IgD-negative memory B cell (primary cell): Measurements from ENCODE around the gene GARIN5A. TPM values are rescaled to one million over a fixed set of nuclear protein-coding genes. Genes with fewer than 3 reads are reported as not detected.

Experiments used
- H3K27ac Mint-ChIP-seq, 3 donors: one replicate each; pipeline ENCODE4 v1.8.0; 2020 to 2022; ENCODE audit warnings: mild to moderate bottlenecking in 3 of 3, mixed read lengths in 3 of 3, moderate library complexity in 1 of 3
- H3K27me3 Mint-ChIP-seq: one replicate; pipeline ENCODE4 v1.8.0; 2021; ENCODE audit warnings: mixed read lengths
- H3K36me3 Mint-ChIP-seq: one replicate; pipeline ENCODE4 v1.8.0; 2020; ENCODE audit warnings: mild to moderate bottlenecking, mixed read lengths
- H3K4me1 Mint-ChIP-seq, 3 donors: one replicate each; pipeline ENCODE4 v1.8.0; 2020 to 2022; ENCODE audit warnings: mixed read lengths in 3 of 3, mild to moderate bottlenecking in 1 of 3
- H3K4me3 Mint-ChIP-seq, 4 donors: one replicate each; pipeline ENCODE4 v1.8.0; 2020 to 2022; ENCODE audit warnings: mild to moderate bottlenecking in 4 of 4, mixed read lengths in 4 of 4, moderate library complexity in 3 of 4
- H3K9me3 Mint-ChIP-seq, 3 donors: one replicate each; pipeline ENCODE4 v1.8.0; 2020 to 2021; ENCODE audit warnings: mixed read lengths in 3 of 3, mild to moderate bottlenecking in 1 of 3
- polyA plus RNA-seq: library from polyadenylated mRNA; unstranded; fragments of 300-500 nt; fragmentation: Illumina TruSeq; gene quantifications from one replicate; pipeline ENCODE4 v1.2.3, GENCODE V29; 2021

GARIN5A gene
- 0.53 TPM for polyA plus RNA-seq

GRCh38 chr19:50476224-50476906 is at the start of gene GARIN5A, which contains the start of gene EMC10:
Gene GARIN5A, minus strand, starts transcription at chr19:50476848. Its CDS starts 460 bp downstream, at chr19:50476388.
Gene EMC10, plus strand, starts transcription at chr19:50476507. Its CDS starts 38 bp downstream, at chr19:50476545.
- H3K27ac Mint-ChIP-seq, result peak within 1 kb of the TSS; percentile 96 to 98 (median 98)
- H3K36me3 Mint-ChIP-seq, result peaks cover 2% of the 10 kb centered on the region
- H3K4me3 Mint-ChIP-seq, result peak within 1 kb of the TSS; percentile 94 to 100 (median 98)
- no peaks in the 10 kb centered on the region for H3K9me3 Mint-ChIP-seq
- H3K27me3 Mint-ChIP-seq, result no peaks in the 10 kb centered on the region
- H3K4me1 Mint-ChIP-seq, result peaks cover 8 to 14% (median 11%) of the 10 kb centered on the region in 3 donors

DNA sequence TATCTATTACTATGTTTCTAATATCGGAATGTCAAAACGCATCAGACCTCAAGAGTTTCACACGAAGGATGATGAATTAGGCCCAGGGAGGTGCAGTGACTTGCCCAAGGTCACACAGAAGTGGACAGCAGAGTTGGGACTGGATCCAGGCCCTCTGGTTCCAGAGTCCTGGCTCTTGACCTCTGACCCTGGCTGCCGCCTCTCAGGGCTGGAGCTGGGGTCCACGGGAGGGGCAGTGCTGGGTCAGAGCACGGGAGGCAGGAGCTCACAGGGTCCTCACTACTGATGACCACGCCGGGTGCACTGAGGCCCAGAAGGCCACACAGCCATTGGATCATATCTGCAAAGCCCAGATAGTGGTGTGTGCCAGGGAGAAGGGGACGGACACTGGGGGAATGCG is 46.2 kb upstream of the GARIN5A start:
- Mint-ChIP-seq H3K9me3 (no peaks in the 10 kb centered on the region), H3K4me3 (no peak overlapping the region), H3K4me1 (no peaks in the 10 kb centered on the region), H3K27me3 (peaks cover 2% of the 10 kb centered on the region), H3K27ac (no peak overlapping the region), H3K36me3 (no peaks in the 10 kb centered on the region)

DNA sequence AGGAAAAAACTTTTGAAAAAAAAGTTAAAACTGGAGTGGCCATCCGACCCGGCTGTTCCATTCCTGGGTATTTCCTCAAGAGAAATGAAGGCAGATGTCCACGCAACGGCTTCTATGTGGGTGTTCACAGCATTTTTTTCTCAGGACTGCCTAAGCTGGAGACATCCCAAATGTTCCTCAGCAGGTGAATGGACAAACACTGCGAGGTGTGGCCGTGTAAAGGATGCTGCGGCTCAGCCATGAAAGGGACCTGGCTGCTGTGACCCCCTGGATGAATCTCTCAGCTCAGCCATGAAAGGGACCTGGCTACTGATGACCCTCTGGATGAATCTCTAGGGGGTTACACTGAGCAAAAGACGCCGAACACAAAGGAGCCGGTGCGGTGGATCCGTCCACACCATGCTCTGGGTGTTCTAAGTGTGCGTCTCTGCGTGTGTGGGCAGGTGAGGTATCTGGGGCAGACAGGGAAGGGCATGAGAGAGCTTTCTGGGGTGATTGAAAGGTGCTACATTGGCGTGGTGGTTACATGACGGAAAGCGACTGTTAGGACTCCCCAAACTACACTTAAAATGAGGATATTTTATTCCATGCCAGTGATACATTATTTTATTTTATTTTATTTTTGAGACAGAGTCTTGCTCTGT is 44.3 kb upstream of the GARIN5A start:
- Mint-ChIP-seq H3K36me3 (no peaks in the 10 kb centered on the region), H3K4me1 (no peaks in the 10 kb centered on the region), H3K27ac (no peak overlapping the region), H3K27me3 (peaks cover 2% of the 10 kb centered on the region), H3K9me3 (no peaks in the 10 kb centered on the region), H3K4me3 (no peak overlapping the region)

GRCh38 chr19:50519006-50519575 is 42.4 kb upstream of the GARIN5A start:
- no peak overlapping the region for H3K27ac Mint-ChIP-seq
- H3K4me3 Mint-ChIP-seq, result no peak overlapping the region
- no peaks in the 10 kb centered on the region for H3K4me1 Mint-ChIP-seq
- H3K9me3 Mint-ChIP-seq, result no peaks in the 10 kb centered on the region
- no peaks in the 10 kb centered on the region for H3K36me3 Mint-ChIP-seq
- H3K27me3 Mint-ChIP-seq, result peaks cover 9% of the 10 kb centered on the region

GRCh38 chr19:50518091-50519005 is 41.7 kb upstream of the GARIN5A start:
- H3K4me1 Mint-ChIP-seq, result no peaks in the 10 kb centered on the region
- H3K4me3 Mint-ChIP-seq, result peak overlapping the region in 1 of 4 donors; percentile 45

GRCh38 chr19:50517704-50518075 is 41.0 kb upstream of the GARIN5A start:
- H3K9me3 Mint-ChIP-seq, result no peaks in the 10 kb centered on the region

More at GRCh38 chr19:50518091-50519005, 41.7 kb upstream of the GARIN5A start:
- Mint-ChIP-seq H3K9me3 (no peaks in the 10 kb centered on the region), H3K27ac (no peak overlapping the region), H3K36me3 (no peaks in the 10 kb centered on the region), H3K27me3 (peaks cover 9% of the 10 kb centered on the region)

DNA sequence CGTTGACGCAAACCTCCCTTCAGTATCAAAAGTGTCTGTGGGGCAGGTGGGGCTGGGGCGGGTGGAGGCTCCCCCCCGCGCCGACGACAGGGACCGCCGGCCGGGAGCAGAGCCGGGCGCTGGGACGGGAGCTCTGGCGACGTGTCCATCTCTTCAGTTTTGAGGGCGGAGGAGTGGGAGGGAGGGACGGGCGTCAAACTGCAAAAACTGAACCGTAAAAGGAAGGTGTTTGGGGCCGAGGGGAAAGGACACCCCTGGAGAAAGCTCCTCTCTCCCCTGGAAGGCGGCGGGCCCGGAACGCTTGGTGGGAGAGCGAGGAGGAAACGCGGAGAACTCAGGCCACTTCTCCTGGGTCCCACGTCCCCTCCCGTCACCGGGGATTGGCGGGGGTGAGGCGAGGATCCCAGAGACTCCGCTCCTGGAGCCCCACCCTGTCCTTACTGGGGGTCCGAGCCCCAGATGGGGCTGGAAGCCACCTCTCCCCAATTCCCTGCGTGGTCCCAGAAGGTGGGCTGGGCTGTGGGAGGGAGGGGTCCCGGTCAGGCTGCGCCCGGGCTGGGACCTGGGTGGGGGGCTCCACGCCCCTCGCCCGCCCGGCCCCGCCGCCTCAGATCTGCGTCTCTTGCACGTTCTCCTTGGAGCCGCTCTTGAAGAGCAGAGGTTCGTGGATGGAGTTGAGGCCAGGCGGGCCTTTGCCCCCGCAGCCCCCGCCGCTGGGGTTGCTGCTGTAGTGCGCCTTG is 40.5 kb upstream of the GARIN5A start:
- Mint-ChIP-seq H3K36me3 (no peaks in the 10 kb centered on the region), H3K27ac (no peak overlapping the region), H3K27me3 (peaks cover 7% of the 10 kb centered on the region), H3K4me3 (no peak overlapping the region), H3K9me3 (no peaks in the 10 kb centered on the region), H3K4me1 (no peaks in the 10 kb centered on the region)

More at GRCh38 chr19:50517704-50518075, 41.0 kb upstream of the GARIN5A start:
- H3K27me3 Mint-ChIP-seq, result peaks cover 7% of the 10 kb centered on the region
- H3K4me1 Mint-ChIP-seq, result no peaks in the 10 kb centered on the region
- H3K36me3 Mint-ChIP-seq, result no peaks in the 10 kb centered on the region
- no peak overlapping the region for H3K27ac Mint-ChIP-seq
- no peak overlapping the region for H3K4me3 Mint-ChIP-seq

- H3K4me3 Mint-ChIP-seq, result no peak overlapping the region
- no peaks in the 10 kb centered on the region for H3K9me3 Mint-ChIP-seq
- H3K4me1 Mint-ChIP-seq, result peaks cover 0 to 4% (median 2%) of the 10 kb centered on the region in 3 donors
- H3K27ac Mint-ChIP-seq, result no peak overlapping the region
- H3K27me3 Mint-ChIP-seq, result peaks cover 7% of the 10 kb centered on the region
- H3K36me3 Mint-ChIP-seq, result no peaks in the 10 kb centered on the region
Measured at GRCh38 chr19:50516456-50516855, 39.8 kb upstream of the GARIN5A start.

DNA sequence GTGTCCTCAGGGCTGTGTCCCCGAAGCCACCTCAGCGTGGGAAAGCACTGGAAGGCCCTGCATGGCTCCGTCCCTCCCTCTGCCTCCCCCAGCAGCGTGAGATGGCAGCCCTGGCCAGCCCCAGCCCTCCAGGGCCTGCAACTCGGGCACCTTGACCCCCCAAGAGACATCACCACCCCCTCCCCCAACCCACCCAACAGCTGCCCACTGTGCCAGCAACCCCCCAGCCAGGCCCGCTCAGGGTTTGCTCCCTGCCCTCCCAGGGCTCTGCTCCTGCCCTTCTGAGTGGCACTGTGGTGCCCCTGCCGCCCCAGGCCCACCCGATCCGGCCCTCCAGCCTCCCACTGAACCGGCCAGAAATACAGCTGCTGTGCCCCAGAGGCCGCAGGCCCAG is 38.5 kb upstream of the GARIN5A start:
- H3K36me3 Mint-ChIP-seq, result no peaks in the 10 kb centered on the region
- H3K4me3 Mint-ChIP-seq, result no peak overlapping the region
- peaks cover 4 to 13% (median 7%) of the 10 kb centered on the region in 3 donors for H3K4me1 Mint-ChIP-seq
- peaks cover 7% of the 10 kb centered on the region for H3K27me3 Mint-ChIP-seq
- no peak overlapping the region for H3K27ac Mint-ChIP-seq
- H3K9me3 Mint-ChIP-seq, result no peaks in the 10 kb centered on the region

GRCh38 chr19:50514346-50515167 is 37.9 kb upstream of the GARIN5A start:
- Mint-ChIP-seq H3K4me1 (peaks cover 4 to 13% (median 7%) of the 10 kb centered on the region in 3 donors), H3K27me3 (peaks cover 7% of the 10 kb centered on the region), H3K9me3 (no peaks in the 10 kb centered on the region), H3K27ac (peak overlapping the region in 1 of 3 donors; percentile 92), H3K4me3 (no peak overlapping the region), H3K36me3 (no peaks in the 10 kb centered on the region)

DNA sequence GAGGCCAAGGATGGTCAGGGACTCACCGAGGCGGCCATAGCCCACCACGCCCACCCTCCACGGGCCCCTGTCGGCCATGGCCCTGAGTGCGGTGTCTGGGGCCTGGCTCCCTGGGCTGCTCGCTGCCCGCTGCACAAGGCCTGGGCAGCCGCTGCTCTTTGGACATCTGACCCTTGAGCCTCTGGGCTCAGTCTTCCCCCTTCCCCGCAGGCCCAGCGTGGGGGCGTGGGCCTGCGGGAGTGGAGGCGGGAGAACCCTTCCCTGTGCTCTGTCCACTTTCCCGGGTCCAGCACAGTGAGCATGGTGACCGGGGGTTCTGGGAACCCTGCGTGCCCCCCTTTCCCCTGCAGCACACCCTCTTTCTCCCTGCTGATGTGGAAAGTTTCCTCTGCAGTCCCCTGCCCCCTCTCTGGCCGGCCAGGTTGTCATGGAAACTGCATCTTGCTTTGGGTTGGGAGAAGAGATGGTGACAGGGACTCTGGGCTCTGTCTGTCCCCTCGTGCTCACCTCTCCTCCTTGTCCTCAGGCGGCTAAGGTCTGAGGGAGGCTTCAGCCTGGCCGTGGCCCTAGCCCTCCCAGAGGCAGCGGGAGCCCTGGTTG is 37.2 kb upstream of the GARIN5A start, which contains the start of gene ASPDH:
ASPDH (minus strand) TSS at position 168 of the 600 bp plus-strand sequence; CDS start at position 78, 90 bp downstream.
- H3K36me3 Mint-ChIP-seq, result no peaks in the 10 kb centered on the region
- no peaks in the 10 kb centered on the region for H3K9me3 Mint-ChIP-seq
- peaks cover 4 to 14% (median 7%) of the 10 kb centered on the region in 3 donors for H3K4me1 Mint-ChIP-seq
- H3K4me3 Mint-ChIP-seq, result peak within 1 kb of the TSS in 2 of 4 donors; percentile 32 to 51
- peak within 1 kb of the TSS; percentile 35 to 92 (median 56) for H3K27ac Mint-ChIP-seq
- H3K27me3 Mint-ChIP-seq, result peaks cover 7% of the 10 kb centered on the region

- H3K4me1 Mint-ChIP-seq, result peaks cover 4 to 16% (median 7%) of the 10 kb centered on the region in 3 donors
- H3K36me3 Mint-ChIP-seq, result no peaks in the 10 kb centered on the region
- peak overlapping the region in 2 of 3 donors; percentile 35 to 56 for H3K27ac Mint-ChIP-seq
- peak overlapping the region in 1 of 4 donors; percentile 32 for H3K4me3 Mint-ChIP-seq
- no peaks in the 10 kb centered on the region for H3K9me3 Mint-ChIP-seq
- H3K27me3 Mint-ChIP-seq, result peaks cover 7% of the 10 kb centered on the region
Measured at GRCh38 chr19:50512999-50513745, 36.5 kb upstream of the GARIN5A start.
